Measurements from ENCODE around the gene FALEC. TPM values are rescaled to one million over a fixed set of nuclear protein-coding genes. Genes with fewer than 3 reads are reported as not detected.

FALEC gene
- total and polyA plus RNA-seq, 2 of the 8 experiments (the other 6 are each of a cell fraction or from before 2014, with no cell fraction given) = not detected

GRCh38 chr1:150558303-150558704 is 42.8 kb downstream of the FALEC start:
- Histone ChIP-seq H4K20me1 (replicated peaks in 1 of 2; ENCODE audit: control insufficient read depth in 1 of 2, insufficient read depth in 2 of 2, low read length in 2 of 2) (peaks cover 0 to 6% of the 10 kb centered on the region in 2 experiments), H2BK12ac (ENCODE audit: low read depth, low read length) (no peak overlapping the region), H2BK5ac (ENCODE audit: low read depth, low read length) (no peak overlapping the region), H3K23ac (ENCODE audit: insufficient read length) (no peak overlapping the region), H4K5ac (ENCODE audit: insufficient read length, low read depth, low read length) (no peak overlapping the region), H2AFZ (ENCODE audit: low read length) (no peak overlapping the region), H2BK120ac (replicated peaks; ENCODE audit: low read depth, low read length) (no peak overlapping the region), H3K79me1 (ENCODE audit: low read depth, low read length) (0 out of 2 replicates have a peak, but pooled peaks cover 3% of the 10 kb centered on the region), H2BK20ac (ENCODE audit: low read length) (no peak overlapping the region), H3K23me2 (ENCODE audit: low read depth, low read length) (peaks cover 7% of the 10 kb centered on the region), H3K4me2 (ENCODE audit: insufficient read depth in 1 of 2, low read depth in 2 of 2, low read length in 2 of 2) (no peak overlapping the region), H3K79me2 (ENCODE audit: control insufficient read depth in 1 of 2, insufficient read depth in 2 of 2, low read length in 2 of 2) (peaks cover 0 to 10% of the 10 kb centered on the region in 2 experiments; a peak in 2 of 4 replicates), H3K36me3 (ENCODE audit: control insufficient read depth in 2 of 4, insufficient read depth in 4 of 4, low read length in 3 of 4) (peaks cover 0 to 4% (median 2%) of the 10 kb centered on the region in 4 experiments; a peak in 2 of 8 replicates), H4K8ac (ENCODE audit: extremely low read depth, insufficient read depth, low read length) (peak overlapping the region; percentile 39; the same call in 1 of the 2 replicates), H3K27me3 (replicated peaks in 1 of 4; ENCODE audit: control insufficient read depth in 3 of 4, extremely low read depth in 1 of 4, insufficient read depth in 3 of 4, low read length in 3 of 4) (no peaks in the 10 kb centered on the region), H3K4me1 (replicated peaks in 1 of 4; ENCODE audit: control insufficient read depth in 3 of 4, insufficient read depth in 4 of 4, low read length in 3 of 4) (peaks cover 10 to 16% (median 13%) of the 10 kb centered on the region in 4 experiments), H4K91ac (replicated peaks; ENCODE audit: insufficient read length, low read length) (no peak overlapping the region), H3K27ac (ENCODE audit: low read depth, low read length) (0 out of 2 replicates have a peak overlapping the region, but pooled peaks have one; percentile 2), H3K18ac (ENCODE audit: extremely low read depth, low read length) (no peak overlapping the region), H3K9ac (replicated peaks in 1 of 4; ENCODE audit: extremely low read depth in 1 of 4, low read depth in 3 of 4, low read length in 3 of 4) (no peak overlapping the region), H3K14ac (ENCODE audit: insufficient read length) (no peak overlapping the region), H3K4ac (replicated peaks; ENCODE audit: insufficient read length, low read depth, low read length) (no peak overlapping the region), H3K56ac (replicated peaks; ENCODE audit: insufficient read length, low read depth, low read length) (no peak overlapping the region), H3K9me3 (ENCODE audit: insufficient read depth in 2 of 2, low read depth in 1 of 2, low read length in 1 of 2) (no peaks in the 10 kb centered on the region), H2AK5ac (ENCODE audit: low read depth, low read length) (no peak overlapping the region), H3K4me3 (ENCODE audit: extremely low read depth in 1 of 4, insufficient read depth in 2 of 4, low read depth in 3 of 4, low read length in 4 of 4) (no peak overlapping the region), H2BK15ac (ENCODE audit: low read length) (no peak overlapping the region)
- 80% methylated on average over 15 of the region's 15 CpGs; no CpG with 5 or more reads in 1 of the 2 experiments for WGBS, 2 experiments (ENCODE audit: extremely low coverage in 1 of 2, insufficient coverage in 1 of 2, insufficient read length in 1 of 2, insufficient replicate concordance in 2 of 2, low coverage in 1 of 2, low lambda C conversion rate in 2 of 2, missing lambda C conversion rate in 1 of 2)
- DNase-seq (ENCODE audit: low read depth in 1 of 2, low spot score in 2 of 2) = no peak
- ChIA-PET CTCF (ENCODE audit: partially characterized antibody) (interaction anchor here (0.6 to 13.7 kb wide), 7 partner anchors 9 to 230 kb away, joined by 3 to 210 read pairs (median 6); partner anchors contain the start of gene ADAMTSL4), POLR2A (ENCODE audit: partially characterized antibody) (interaction anchor here (1.7 to 43.7 kb wide), 4 partner anchors 7 to 416 kb away, joined by 5 to 1380 read pairs (median 546); partner anchors contain the start of genes ADAMTSL4, ENSA and MCL1)
- FAIRE-seq = no peak
- no peak for TF ChIP-seq KDM5A (IDR thresholded peaks at IDR 0.05; ENCODE audit: low read length)
- no peak for TF ChIP-seq RBBP5 (IDR thresholded peaks at IDR 0.05; ENCODE audit: borderline replicate concordance, low read depth, low read length)
- no peak for TF ChIP-seq RAD21 (IDR thresholded peaks at IDR 0.05 in 1 of 2, conservative IDR thresholded peaks at IDR 0.05 in 1 of 2; ENCODE audit: low read depth in 2 of 2, low read length in 2 of 2)
- no peak for TF ChIP-seq SP4 (IDR thresholded peaks at IDR 0.05; ENCODE audit: low read length)
- no peak for TF ChIP-seq USF2 (IDR thresholded peaks at IDR 0.05; ENCODE audit: low read length)
- no peak for TF ChIP-seq BCL11A (IDR thresholded peaks at IDR 0.05; ENCODE audit: low read depth in 2 of 2, low read length in 2 of 2)
- no peak for TF ChIP-seq SP2 (IDR thresholded peaks at IDR 0.05; ENCODE audit: low read length)
- TF ChIP-seq TEAD4 (IDR thresholded peaks at IDR 0.05; ENCODE audit: low read depth, low read length) = no peak
- no peak for TF ChIP-seq RFX5 (IDR thresholded peaks at IDR 0.05; ENCODE audit: borderline replicate concordance, low read depth, low read length)
- TF ChIP-seq RXRA (IDR thresholded peaks at IDR 0.05; ENCODE audit: insufficient read depth, low read depth, low read length) = no peak
- TF ChIP-seq TAF1 (IDR thresholded peaks at IDR 0.05; ENCODE audit: low read depth, low read length) = no peak
- no peak for TF ChIP-seq HDAC6 (IDR thresholded peaks at IDR 0.05; ENCODE audit: low read depth, low read length)
